ENCODE data around the gene SIGLEC15. TPM values are rescaled to one million over a fixed set of nuclear protein-coding genes. Genes with fewer than 3 reads are reported as not detected.

SIGLEC15 gene
- total and polyA plus RNA-seq, 2 donors (not counting 1 experiment from before 2014, with no cell fraction given): 0.19 to 1.5 TPM

DNA sequence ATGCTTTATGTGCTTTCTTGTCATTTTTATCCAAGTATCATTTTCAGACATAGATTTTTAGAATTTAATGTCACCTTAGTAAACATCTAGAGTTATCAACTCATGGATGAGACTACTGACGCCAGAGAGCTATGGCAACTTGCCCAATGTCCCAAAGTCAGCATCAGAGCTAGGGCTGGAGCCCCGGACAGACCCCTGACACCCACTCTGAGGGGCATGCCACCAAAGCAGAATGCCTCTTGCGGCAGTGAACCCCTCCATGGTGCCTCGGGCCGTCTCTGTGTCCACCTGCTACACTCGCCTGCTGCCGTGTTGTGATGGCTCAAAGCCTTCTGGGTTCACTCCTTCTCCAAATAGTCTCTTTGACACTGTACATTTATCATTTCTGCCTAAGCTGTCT, 5.4 kb downstream of the SIGLEC15 start:
- Histone ChIP-seq H2AFZ (ENCODE audit: low read length) (no peak overlapping the region), H3K27me3 (ENCODE audit: control insufficient read depth, insufficient read depth, low read length) (no peaks in the 10 kb centered on the region)
- TF ChIP-seq EZH2 (IDR thresholded peaks at IDR 0.05; ENCODE audit: low read length, missing control alignments): no peak
- TF ChIP-seq, protein P1, sequence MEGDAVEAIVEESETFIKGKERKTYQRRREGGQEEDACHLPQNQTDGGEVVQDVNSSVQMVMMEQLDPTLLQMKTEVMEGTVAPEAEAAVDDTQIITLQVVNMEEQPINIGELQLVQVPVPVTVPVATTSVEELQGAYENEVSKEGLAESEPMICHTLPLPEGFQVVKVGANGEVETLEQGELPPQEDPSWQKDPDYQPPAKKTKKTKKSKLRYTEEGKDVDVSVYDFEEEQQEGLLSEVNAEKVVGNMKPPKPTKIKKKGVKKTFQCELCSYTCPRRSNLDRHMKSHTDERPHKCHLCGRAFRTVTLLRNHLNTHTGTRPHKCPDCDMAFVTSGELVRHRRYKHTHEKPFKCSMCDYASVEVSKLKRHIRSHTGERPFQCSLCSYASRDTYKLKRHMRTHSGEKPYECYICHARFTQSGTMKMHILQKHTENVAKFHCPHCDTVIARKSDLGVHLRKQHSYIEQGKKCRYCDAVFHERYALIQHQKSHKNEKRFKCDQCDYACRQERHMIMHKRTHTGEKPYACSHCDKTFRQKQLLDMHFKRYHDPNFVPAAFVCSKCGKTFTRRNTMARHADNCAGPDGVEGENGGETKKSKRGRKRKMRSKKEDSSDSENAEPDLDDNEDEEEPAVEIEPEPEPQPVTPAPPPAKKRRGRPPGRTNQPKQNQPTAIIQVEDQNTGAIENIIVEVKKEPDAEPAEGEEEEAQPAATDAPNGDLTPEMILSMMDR (conservative IDR thresholded peaks at IDR 0.05 in 1 of 2, IDR thresholded peaks at IDR 0.05 in 1 of 2; ENCODE audit: low read depth in 1 of 2, low read length in 2 of 2): no peak

DNA sequence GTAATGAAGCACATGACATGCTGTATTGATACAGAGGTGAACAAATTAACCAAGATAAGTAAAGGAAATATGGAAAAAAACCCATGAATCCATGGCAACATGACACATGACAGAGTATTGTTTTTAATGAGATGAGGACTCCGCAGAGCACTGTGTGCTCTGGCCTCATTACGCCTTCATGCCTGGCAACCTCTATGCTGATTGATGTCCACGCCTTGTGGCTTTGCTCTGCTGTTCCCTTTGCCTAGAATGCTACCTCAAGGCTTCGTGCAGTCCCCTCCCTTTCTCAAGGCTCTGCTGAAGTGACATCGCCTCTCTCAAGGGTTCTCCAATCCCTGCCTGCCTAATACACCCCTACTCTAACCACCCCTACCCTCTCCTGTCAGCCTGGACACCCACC, 8.4 kb downstream of the SIGLEC15 start:
- Histone ChIP-seq H3K9ac (ENCODE audit: insufficient read depth, low read length) (no peak overlapping the region), H3K4me1 (ENCODE audit: control insufficient read depth, extremely low read depth, insufficient read depth, low read length) (peaks cover 16% of the 10 kb centered on the region), H3K9me3 (ENCODE audit: control insufficient read depth, insufficient read depth, low read depth, low read length) (no peaks in the 10 kb centered on the region), H3K27ac (ENCODE audit: insufficient read depth, low read length) (no peak overlapping the region), H3K4me2 (ENCODE audit: extremely low read depth, insufficient read depth, low read length) (no peak overlapping the region), H3K4me3 (replicated peaks in 1 of 4; ENCODE audit: control extremely low read depth in 1 of 4, insufficient read depth in 1 of 4, low read depth in 3 of 4, low read length in 4 of 4) (no peak overlapping the region), H2AFZ (ENCODE audit: low read length) (no peak overlapping the region), H3K27me3 (ENCODE audit: control insufficient read depth, insufficient read depth, low read length) (no peaks in the 10 kb centered on the region), H3K79me2 (ENCODE audit: control insufficient read depth, insufficient read depth, low read length) (no peaks in the 10 kb centered on the region), H4K20me1 (ENCODE audit: control insufficient read depth, extremely low read depth, insufficient read depth, low read length) (no peaks in the 10 kb centered on the region), H3K36me3 (ENCODE audit: control insufficient read depth, insufficient read depth, low read length) (no peaks in the 10 kb centered on the region)
- TF ChIP-seq EZH2 (IDR thresholded peaks at IDR 0.05; ENCODE audit: low read length, missing control alignments): no peak
- TF ChIP-seq, protein P1 (conservative IDR thresholded peaks at IDR 0.05 in 1 of 2, IDR thresholded peaks at IDR 0.05 in 1 of 2; ENCODE audit: low read depth in 1 of 2, low read length in 2 of 2): no peak
- DNase-seq (ENCODE audit: low read depth in 2 of 2): no peak

More for the DNA sequence above, 5.4 kb downstream of the SIGLEC15 start:
- no peak overlapping the region for H3K4me2 ChIP-seq (ENCODE audit: extremely low read depth, insufficient read depth, low read length)
- H4K20me1 ChIP-seq (ENCODE audit: control insufficient read depth, extremely low read depth, insufficient read depth, low read length): no peaks in the 10 kb centered on the region
- no peak for DNase-seq (ENCODE audit: low read depth in 2 of 2)
- H3K36me3 ChIP-seq (ENCODE audit: control insufficient read depth, insufficient read depth, low read length): no peaks in the 10 kb centered on the region
- H3K9ac ChIP-seq (ENCODE audit: insufficient read depth, low read length): no peak overlapping the region
- H3K27ac ChIP-seq (ENCODE audit: insufficient read depth, low read length): no peak overlapping the region
- no peaks in the 10 kb centered on the region for H3K79me2 ChIP-seq (ENCODE audit: control insufficient read depth, insufficient read depth, low read length)
- no peak overlapping the region for H3K4me3 ChIP-seq (replicated peaks in 1 of 4; ENCODE audit: control extremely low read depth in 1 of 4, insufficient read depth in 1 of 4, low read depth in 3 of 4, low read length in 4 of 4)
- peaks cover 26% of the 10 kb centered on the region for H3K4me1 ChIP-seq (ENCODE audit: control insufficient read depth, extremely low read depth, insufficient read depth, low read length)
- no peaks in the 10 kb centered on the region for H3K9me3 ChIP-seq (ENCODE audit: control insufficient read depth, insufficient read depth, low read depth, low read length)

DNA sequence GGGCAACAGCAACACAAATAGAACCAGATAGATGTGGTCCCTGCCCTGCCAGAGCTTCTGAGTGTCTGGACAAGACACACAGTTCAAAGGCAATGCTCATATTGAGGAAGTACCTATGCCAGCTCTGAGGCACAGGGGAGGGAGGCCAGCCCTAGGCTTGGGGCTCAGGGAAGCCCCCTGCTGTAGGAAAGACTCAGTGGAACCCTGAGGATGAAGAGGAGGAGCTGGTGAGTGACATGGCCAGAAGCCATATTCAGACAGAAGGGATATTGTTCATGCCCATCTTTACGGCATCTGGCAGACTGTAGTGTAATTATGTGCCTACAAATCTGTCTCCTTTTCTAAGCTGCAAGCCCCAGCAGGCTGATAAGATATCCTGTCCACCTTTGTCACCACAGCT, 8.8 kb downstream of the SIGLEC15 start:
- H3K9ac ChIP-seq (ENCODE audit: insufficient read depth, low read length): no peak overlapping the region
- no peaks in the 10 kb centered on the region for H3K36me3 ChIP-seq (ENCODE audit: control insufficient read depth, insufficient read depth, low read length)
- no peaks in the 10 kb centered on the region for H3K9me3 ChIP-seq (ENCODE audit: control insufficient read depth, insufficient read depth, low read depth, low read length)
- H3K79me2 ChIP-seq (ENCODE audit: control insufficient read depth, insufficient read depth, low read length): no peaks in the 10 kb centered on the region
- no peak overlapping the region for H3K4me3 ChIP-seq (replicated peaks in 1 of 4; ENCODE audit: control extremely low read depth in 1 of 4, insufficient read depth in 1 of 4, low read depth in 3 of 4, low read length in 4 of 4)
- H3K4me1 ChIP-seq (ENCODE audit: control insufficient read depth, extremely low read depth, insufficient read depth, low read length): peaks cover 11% of the 10 kb centered on the region
- no peaks in the 10 kb centered on the region for H4K20me1 ChIP-seq (ENCODE audit: control insufficient read depth, extremely low read depth, insufficient read depth, low read length)
- no peaks in the 10 kb centered on the region for H3K27me3 ChIP-seq (ENCODE audit: control insufficient read depth, insufficient read depth, low read length)
- no peak overlapping the region for H3K4me2 ChIP-seq (ENCODE audit: extremely low read depth, insufficient read depth, low read length)
- no peak overlapping the region for H2AFZ ChIP-seq (ENCODE audit: low read length)
- DNase-seq (ENCODE audit: low read depth in 2 of 2): no peak
- no peak for TF ChIP-seq EZH2 (IDR thresholded peaks at IDR 0.05; ENCODE audit: low read length, missing control alignments)
- TF ChIP-seq, protein P1 (conservative IDR thresholded peaks at IDR 0.05 in 1 of 2, IDR thresholded peaks at IDR 0.05 in 1 of 2; ENCODE audit: low read depth in 1 of 2, low read length in 2 of 2): no peak
- H3K27ac ChIP-seq (ENCODE audit: insufficient read depth, low read length): no peak overlapping the region
